GM21423 (cell line): ENCODE data around the gene ZFYVE26.
"Not testable (repeated sequence)": the region's sequence is repeated elsewhere in the genome, so short reads cannot be mapped to it uniquely, and the experiment has no call there.

ENCODE experiments used
- ATAC-seq: cut with Tn5 transposase; IDR thresholded peaks from one replicate; pipeline ENCODE4 v1.9.1; 2021; ENCODE audit warnings: mild to moderate bottlenecking, moderate library complexity; ENCODE audit not compliant: unreplicated experiment

The ZFYVE26 gene

DNA sequence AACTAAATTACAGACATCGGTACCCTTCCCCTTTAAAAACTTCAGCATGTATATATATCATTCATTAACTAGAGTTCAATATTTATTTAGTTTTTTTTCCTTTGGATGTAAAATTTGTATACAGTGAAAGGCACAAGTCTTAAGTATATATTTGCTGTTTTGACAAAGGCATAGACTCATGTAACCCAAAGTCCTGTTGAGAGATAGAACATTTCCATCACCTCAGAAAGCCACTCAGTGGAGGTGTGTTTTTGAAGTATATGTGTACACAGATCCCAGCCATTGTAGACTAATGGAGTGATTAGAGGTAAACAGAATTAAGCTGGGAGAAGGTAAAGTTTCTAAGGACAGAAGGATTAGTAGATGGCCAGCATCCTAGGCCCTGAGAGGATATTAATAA, 99.3 kb downstream of the ZFYVE26 start:
- ATAC-seq, result no peak

DNA sequence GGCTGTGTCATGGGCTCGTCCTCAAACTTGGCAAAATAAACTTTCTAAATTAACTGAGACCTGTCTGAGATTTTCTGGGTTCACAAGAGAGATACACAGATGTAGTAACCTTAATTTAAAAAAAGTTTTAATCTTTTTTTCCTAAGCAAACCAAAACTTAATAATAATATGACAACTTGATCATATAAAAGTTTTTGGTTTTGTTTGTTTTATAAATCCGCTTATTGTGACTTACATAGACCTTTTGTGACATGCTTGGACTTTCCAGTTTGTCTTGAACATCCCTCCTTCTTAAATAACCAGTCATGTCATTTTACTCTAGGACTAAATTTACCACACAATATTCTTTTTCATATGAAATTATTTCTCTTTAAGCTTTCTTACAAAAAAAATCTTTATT, 106.2 kb downstream of the ZFYVE26 start:
- ATAC-seq, result no peak

DNA sequence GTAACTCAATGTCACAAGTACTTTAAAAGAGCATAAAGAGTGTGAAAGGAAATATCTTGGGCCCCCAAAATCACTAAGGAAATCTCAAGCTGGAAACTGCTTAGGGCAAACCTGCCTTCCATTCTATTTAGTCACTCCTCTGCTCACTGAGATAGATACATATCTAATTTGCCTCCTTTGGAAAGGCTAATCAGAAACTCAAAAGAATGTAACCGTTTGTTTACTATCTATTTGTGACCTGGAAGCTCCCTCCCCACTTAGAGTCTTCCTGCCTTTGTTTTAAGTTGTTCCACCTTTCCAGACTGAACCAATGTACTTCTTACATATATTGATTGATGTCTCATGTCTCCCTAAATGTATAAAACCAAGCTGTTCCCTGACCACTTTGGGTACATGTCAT, 106.6 kb downstream of the ZFYVE26 start:
- ATAC-seq, result not testable (repeated sequence)

DNA sequence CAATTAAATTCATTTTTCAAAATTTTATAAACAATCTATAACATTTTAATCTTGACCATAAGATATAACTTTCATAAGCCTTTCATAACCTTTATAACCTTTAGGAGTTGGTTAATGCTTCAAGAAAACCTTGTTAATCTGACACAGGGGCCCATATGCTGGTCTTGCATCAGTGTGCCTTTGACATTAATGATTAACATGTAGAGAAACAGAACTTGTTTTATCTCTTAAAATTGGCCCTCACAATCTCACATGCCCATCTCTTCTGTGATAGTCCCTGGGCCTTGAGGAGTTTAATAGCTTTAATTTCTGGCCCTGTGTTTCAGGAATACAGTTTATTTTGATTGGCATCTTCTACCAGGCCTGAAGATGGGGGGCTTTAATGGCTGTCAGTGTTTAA, 107.0 kb downstream of the ZFYVE26 start:
- ATAC-seq, result not testable (repeated sequence)

DNA sequence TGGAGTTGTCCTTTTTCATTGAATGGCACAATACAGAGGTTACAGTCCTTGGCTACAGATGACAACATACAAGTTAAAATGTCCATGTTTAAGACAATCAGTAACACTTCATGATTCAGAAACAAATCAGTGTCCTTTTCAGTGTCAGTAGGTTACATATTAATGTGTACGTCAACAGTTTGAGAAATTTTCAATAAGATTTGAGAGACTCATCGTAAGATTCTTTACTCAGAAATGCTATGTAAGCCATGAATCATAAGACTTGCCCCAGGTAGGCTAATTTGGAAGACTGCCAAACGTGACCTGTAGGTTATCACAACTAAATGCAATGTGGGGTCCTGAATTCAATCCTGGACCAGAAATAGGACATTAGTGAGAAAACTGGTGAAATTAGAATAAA, 111.2 kb downstream of the ZFYVE26 start:
- no peak for ATAC-seq

DNA sequence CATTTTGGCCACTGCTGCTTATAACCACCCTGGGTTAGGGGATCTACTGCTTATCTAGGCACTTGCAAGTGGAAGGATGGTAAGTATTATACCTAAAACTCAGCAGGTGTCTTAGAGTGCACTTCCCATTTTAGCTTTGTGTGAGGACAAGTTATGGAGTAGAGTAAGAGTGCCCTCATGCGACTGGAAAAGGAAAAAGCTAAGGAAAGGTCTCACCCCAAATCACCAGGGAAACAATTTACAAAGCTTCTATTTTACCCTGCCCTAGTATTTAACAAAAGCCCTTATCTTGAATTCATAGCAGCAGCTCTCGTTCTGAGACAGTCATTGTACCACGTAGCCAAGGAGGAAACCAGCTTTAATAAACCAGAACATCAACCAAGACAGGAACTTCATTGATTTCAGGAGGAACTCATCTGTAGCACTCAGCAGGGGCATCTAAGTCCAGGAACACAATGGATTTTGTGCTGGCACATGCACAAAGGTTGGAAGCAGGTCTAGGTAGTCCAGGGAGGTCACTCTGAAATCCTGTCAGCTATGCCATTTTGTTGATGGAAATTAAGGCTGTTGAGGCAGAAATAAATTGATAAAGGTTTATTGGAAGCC, 111.8 kb downstream of the ZFYVE26 start:
- ATAC-seq, result no peak

DNA sequence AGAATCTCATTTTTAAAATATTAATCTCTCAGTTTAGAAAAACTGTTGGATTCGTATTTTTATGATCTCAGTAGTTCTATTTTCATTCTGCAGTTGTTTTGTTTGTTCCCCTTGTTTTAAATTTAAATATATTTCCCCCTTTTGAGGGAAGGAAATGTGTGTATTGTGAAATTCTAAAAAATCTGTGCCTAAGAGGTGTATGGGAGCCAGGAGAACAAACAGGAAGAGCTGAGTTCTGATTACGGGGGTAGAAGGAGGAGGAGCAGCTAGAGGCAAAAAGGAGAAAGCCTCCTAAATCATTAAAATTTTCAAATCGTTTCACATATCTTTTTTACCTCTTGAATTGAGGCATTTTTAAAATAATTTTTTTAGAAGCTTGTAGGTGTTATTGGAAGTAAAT, 112.4 kb downstream of the ZFYVE26 start:
- no peak for ATAC-seq

DNA sequence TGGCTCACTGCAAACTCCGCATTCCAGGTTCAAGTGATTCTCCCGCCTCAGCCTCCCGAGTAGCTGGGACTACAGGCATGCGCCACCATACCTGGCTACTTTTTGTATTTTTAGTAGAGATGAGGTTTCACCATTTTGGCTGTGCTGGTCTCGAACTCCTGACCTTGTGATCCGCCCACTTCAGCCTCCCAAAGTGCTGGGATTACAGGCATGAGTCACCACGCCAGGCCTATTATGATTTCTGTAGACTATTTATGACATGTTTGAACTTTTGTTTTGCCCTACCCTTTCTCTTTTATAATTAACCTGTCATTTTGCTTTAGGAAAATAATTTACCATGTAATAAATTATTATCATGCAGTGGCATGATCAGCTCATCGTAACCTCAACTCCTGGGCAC, 114.9 kb downstream of the ZFYVE26 start, which contains the start of gene RDH12:
RDH12 (plus strand) TSS at position 395 of the 400 bp plus-strand sequence. CDS start 20,757 bp downstream, outside the sequence.
- ATAC-seq, result not testable (repeated sequence)

DNA sequence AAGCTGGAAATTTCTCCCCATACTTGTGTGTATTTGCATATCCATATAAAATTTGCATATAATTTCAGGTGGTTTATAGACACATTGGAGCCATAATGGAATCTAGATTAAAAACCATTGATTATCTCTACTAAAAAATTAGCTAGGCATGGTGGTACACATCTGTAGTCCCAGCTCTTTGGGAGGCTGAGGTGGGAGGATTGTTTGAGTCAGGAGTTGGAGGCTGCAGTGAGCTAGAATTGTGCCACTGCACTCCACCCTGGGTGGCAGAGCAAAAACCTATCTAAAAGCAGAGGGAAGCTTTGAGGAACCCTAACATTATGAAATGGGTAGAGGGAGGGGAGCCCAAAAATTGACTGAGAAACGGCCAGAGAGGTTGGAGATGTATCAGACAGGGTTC, 118.2 kb downstream of the ZFYVE26 start:
- ATAC-seq, result no peak

DNA sequence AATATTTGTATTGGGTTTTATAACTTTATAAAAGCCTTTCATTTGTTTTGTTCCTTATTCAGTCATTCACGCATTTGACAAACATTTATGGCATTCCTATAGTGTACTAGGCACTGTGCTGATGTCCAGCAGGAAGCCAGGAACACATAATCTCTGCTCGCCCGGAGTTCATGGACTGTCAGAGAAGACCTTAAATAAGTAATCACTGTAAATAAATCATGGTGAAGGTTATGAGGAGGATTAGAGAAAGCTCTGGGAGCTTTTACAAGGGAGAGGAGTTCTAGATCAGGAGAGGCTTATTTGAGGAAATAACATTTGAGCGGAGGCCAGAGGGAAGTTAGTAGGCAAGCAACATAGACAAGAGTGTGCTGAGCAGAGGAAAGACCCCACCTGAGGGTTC, 119.4 kb downstream of the ZFYVE26 start:
- no peak for ATAC-seq
